GM21423 (cell line): ENCODE data around the gene COL15A1.
"Not testable (repeated sequence)": the region's sequence is repeated elsewhere in the genome, so short reads cannot be mapped to it uniquely, and the experiment has no call there.

Experiments
- ATAC-seq: cut with Tn5 transposase; IDR thresholded peaks from one replicate; pipeline ENCODE4 v1.9.1; 2021; ENCODE audit warnings: mild to moderate bottlenecking, moderate library complexity; ENCODE audit not compliant: unreplicated experiment

Gene COL15A1

GRCh38 chr9:99010393-99010792, 66.7 kb downstream of the COL15A1 start:
- not testable (repeated sequence) for ATAC-seq

GRCh38 chr9:99011161-99011709, 67.5 kb downstream of the COL15A1 start:
- no peak for ATAC-seq

- ATAC-seq = no peak
Measured at GRCh38 chr9:99012957-99013512, 69.3 kb downstream of the COL15A1 start.

- ATAC-seq = no peak
Measured at GRCh38 chr9:99013550-99013949, 69.8 kb downstream of the COL15A1 start.

GRCh38 chr9:99015448-99015847, 71.7 kb downstream of the COL15A1 start:
- no peak for ATAC-seq

- no peak for ATAC-seq
Measured at GRCh38 chr9:99015890-99016289, 72.2 kb downstream of the COL15A1 start.

GRCh38 chr9:99016681-99017387, 73.1 kb downstream of the COL15A1 start:
- ATAC-seq = no peak

GRCh38 chr9:99018653-99019052, 74.9 kb downstream of the COL15A1 start:
- ATAC-seq = no peak

- no peak for ATAC-seq
Measured at GRCh38 chr9:99019510-99020331, 76.0 kb downstream of the COL15A1 start.

- no peak for ATAC-seq
Measured at GRCh38 chr9:99020786-99021436, 77.2 kb downstream of the COL15A1 start.

- no peak for ATAC-seq
Measured at GRCh38 chr9:99021512-99021911, 77.8 kb downstream of the COL15A1 start.

GRCh38 chr9:99023231-99023630, 79.5 kb downstream of the COL15A1 start:
- no peak for ATAC-seq

GRCh38 chr9:99023831-99024230, 80.1 kb downstream of the COL15A1 start:
- ATAC-seq = no peak

GRCh38 chr9:99024959-99025358, 81.3 kb downstream of the COL15A1 start:
- ATAC-seq = no peak

- ATAC-seq = no peak
Measured at GRCh38 chr9:99025616-99026270, 82.0 kb downstream of the COL15A1 start.

GRCh38 chr9:99026271-99026955, 82.7 kb downstream of the COL15A1 start:
- ATAC-seq = no peak

GRCh38 chr9:99026956-99027298, 83.2 kb downstream of the COL15A1 start:
- no peak for ATAC-seq

- no peak for ATAC-seq
Measured at GRCh38 chr9:99027443-99027842, 83.7 kb downstream of the COL15A1 start.

- ATAC-seq = no peak
Measured at GRCh38 chr9:99029083-99029645, 85.5 kb downstream of the COL15A1 start.

GRCh38 chr9:99030092-99030511, 86.4 kb downstream of the COL15A1 start:
- no peak for ATAC-seq
